ENCODE data around the gene GIMAP5. TPM values are rescaled to one million over a fixed set of nuclear protein-coding genes. Genes with fewer than 3 reads are reported as not detected.
A peak's percentile ranks its signal among the peaks of the same experiment; 100 is the strongest.

Gene GIMAP5
- total and polyA plus RNA-seq, 10 of the 15 experiments (the other 5 are each of a cell fraction or from before 2014, with no cell fraction given) = 3.7 to 9.1 (median 6.7) TPM

- TF ChIP-seq E2F8 (IDR thresholded peaks at IDR 0.05; ENCODE audit: low read depth, partially characterized antibody) = no peak
- TF ChIP-seq CEBPZ (IDR thresholded peaks at IDR 0.05; ENCODE audit: low read depth, low read length) = no peak
- no peak for TF ChIP-seq SMAD5 (IDR thresholded peaks at IDR 0.05; ENCODE audit: low read depth)
- TF ChIP-seq SUZ12 (IDR thresholded peaks at IDR 0.05; ENCODE audit: unreplicated experiment) = no peak
- TF ChIP-seq POLR2A (IDR thresholded peaks at IDR 0.05; ENCODE audit: low read depth, low read length) = no peak
- no peak for TF ChIP-seq YBX1 (IDR thresholded peaks at IDR 0.05)
- no peak for TF ChIP-seq ZNF207 (IDR thresholded peaks at IDR 0.05; ENCODE audit: borderline replicate concordance)
- TF ChIP-seq BCL11A (IDR thresholded peaks at IDR 0.05; ENCODE audit: low read depth, low read length) = peak; percentile 71
- no peak for TF ChIP-seq TAF1 (IDR thresholded peaks at IDR 0.05; ENCODE audit: borderline replicate concordance, low read depth, low read length)
- TF ChIP-seq IKZF2 (IDR thresholded peaks at IDR 0.05) = peak in 1 of 2 experiments; percentile 12; a peak in 1 of 4 replicates
- no peak for TF ChIP-seq CHD2 (IDR thresholded peaks at IDR 0.05; ENCODE audit: borderline replicate concordance, low read depth, low read length)
- TF ChIP-seq JUNB (IDR thresholded peaks at IDR 0.05) = peak; percentile 69; the same call in 1 of the 2 replicates
- TF ChIP-seq BACH1 (IDR thresholded peaks at IDR 0.05; ENCODE audit: borderline replicate concordance) = no peak
- no peak for TF ChIP-seq MLLT1 (IDR thresholded peaks at IDR 0.05)
- no peak for TF ChIP-seq ZZZ3 (IDR thresholded peaks at IDR 0.05; ENCODE audit: control insufficient read depth, insufficient read length, low read depth)
- no peak for TF ChIP-seq PKNOX1 (IDR thresholded peaks at IDR 0.05)
- TF ChIP-seq BHLHE40 (IDR thresholded peaks at IDR 0.05; ENCODE audit: borderline replicate concordance in 1 of 2, low read depth in 2 of 2, low read length in 1 of 2) = no peak
- no peak for TF ChIP-seq NKRF (conservative IDR thresholded peaks at IDR 0.05)
- TF ChIP-seq DPF2 (IDR thresholded peaks at IDR 0.05) = no peak
Measured at GRCh38 chr7:150734254-150734653, 3.0 kb upstream of the GIMAP5 start (continued).
